ENCODE results near the gene ESYT2.
"Not testable (repeated sequence)": the region's sequence is repeated elsewhere in the genome, so short reads cannot be mapped to it uniquely, and the experiment has no call there.

ESYT2 gene

GRCh38 chr7:158720112-158720511 is 109.2 kb downstream of the ESYT2 start:
- no peak for DNase-seq

DNA sequence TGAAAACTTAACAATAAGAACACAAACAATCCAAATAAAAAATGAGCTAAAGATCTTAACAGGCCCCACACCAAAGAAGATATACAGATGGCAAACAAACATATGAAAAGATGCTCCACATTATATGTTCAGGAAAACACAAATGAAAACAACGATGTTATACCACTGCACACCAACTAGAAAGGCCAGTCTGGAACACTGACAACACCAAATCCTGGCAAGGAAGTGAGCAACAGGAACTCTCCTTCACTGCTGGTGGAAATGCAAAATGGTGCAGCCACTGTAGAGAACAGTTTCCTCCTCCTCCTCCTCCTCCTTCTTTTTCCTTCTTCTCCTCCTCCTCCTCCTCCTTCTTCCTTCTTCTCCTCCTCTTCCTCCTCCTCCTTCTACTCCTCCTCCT is 112.5 kb downstream of the ESYT2 start:
- DNase-seq: no peak

DNA sequence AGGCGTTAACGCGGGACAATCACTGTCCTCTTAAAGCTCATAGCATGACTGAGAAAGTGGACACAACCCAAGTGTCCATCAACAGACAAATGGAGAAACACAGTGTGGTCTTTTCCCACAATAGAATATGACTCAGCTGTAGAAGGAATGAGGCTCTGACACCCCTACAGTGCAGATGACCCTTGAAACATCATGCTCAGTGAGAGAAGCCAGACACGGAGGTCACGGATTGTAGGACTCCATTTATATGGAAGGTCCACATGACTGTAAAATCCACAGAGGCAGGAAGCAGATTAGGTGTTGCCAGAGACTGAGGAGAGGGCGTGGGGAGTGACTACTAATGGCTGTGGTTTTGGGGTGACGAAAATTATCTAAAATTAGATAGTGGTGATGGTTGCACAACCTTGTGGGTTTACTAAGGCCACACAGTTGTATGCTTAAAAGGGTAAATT is 118.6 kb downstream of the ESYT2 start:
- peak; percentile 34 for DNase-seq

- no peak for DNase-seq
Observed at GRCh38 chr7:158707610-158708009, 121.7 kb downstream of the ESYT2 start.

DNA sequence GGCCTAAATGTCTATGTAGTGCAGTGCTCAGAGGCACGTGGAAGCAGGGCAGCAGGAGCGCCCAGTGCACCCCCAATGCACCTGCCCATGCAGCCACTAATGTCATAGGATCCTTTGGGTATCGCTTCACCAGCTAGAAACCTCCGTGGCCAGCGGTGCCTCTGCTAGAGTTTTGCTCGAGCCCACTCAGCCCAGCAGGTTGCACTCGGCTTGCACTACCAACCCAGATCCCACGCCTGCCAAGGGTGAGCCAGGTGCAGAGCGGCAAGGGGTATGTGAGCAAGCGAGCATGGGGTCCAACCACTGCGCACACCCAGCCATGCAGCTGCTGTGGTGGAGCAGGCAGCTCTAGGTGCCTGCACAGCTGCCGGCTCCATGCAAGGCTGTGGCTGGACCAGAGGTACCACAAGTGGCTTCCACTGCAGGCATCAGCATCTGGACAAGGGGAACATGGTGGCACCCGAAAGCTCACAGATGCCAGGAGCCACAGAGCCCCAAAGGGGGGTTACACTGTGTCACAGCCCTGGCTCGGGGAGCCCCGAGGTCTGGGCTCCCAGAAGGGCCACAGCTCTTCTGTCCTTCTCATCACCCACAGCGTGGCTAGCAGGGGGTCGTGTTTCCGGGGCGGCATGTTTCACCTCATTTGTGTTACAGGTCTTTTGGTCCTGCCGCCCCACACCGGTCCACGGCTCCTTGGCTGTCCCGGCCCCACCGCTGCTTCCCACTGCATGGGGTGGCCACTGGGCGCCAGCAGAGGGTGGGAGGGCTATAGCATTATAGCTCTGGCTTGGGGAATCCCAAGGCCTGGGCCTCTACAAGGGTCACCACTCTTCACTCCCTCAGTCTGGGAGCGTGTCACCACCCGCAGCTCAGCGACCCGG is 122.4 kb downstream of the ESYT2 start:
- no peak for DNase-seq

DNA sequence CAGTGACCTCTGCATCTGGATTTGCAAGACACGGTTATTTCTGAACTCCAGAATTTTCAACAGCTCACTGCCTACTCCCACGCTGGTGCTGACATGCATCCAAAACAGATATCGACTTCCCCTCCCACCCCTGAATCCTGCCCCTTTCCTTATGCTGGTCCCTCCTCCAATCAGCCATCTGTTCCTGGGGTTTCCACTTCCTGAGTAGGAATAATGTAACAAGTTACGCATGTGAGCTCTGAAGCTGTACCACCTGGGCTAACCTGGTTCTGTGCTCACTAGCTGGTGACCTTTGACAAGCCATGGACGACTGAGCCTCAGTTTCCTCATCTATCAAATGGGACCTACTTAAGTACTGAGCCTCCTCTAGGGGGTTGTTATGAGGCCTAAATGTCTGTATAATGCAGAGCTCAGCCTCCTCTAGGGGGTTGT is 123.0 kb downstream of the ESYT2 start:
- no peak for DNase-seq

GRCh38 chr7:158705234-158705850 is 124.0 kb downstream of the ESYT2 start:
- DNase-seq: no peak

DNA sequence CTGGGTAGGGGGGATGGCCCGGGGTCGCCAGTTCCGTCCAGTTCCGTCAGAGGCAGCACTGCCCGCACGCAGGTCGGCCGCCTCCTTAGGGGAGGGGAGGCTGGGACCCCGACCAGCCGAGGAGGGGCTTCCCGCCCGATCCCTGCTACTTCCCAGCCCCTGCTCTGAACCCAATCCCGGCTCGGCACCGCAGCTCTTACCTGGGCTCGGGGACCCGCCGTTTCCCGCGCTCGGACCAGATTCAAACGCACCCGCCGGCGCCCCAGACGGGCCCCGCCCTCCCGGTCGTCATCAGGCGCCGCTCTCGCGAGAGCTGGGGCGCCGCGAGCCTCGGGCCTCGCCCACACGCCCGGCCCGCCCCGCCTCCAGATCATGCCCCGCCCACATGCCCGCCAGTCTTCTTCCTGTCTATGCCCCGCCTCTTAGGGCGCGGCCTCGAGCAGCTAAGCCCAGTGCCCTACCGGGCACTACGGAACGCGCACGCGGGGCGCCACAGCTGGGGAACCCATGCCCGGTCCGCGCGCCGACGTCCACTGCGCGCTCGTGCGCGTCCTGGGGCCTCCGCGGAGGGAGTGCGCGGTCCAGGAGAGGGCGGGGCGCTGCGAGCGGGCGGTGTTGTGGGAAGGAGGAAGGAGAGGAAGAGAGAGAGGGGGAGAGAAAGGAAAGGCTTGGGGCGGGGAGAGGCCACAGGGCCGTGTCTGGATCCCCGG is 124.6 kb downstream of the ESYT2 start, which contains the start of gene NCAPG2:
Gene NCAPG2 (minus strand): TSS at position 281 of the 710 bp plus-strand sequence. CDS start 2,905 bp downstream, outside the sequence.
- peak; percentile 98 for DNase-seq

GRCh38 chr7:158703679-158704523 is 125.4 kb downstream of the ESYT2 start:
- not testable (repeated sequence) for DNase-seq

- no peak for DNase-seq
Observed at GRCh38 chr7:158702944-158703343, 126.4 kb downstream of the ESYT2 start.

- DNase-seq: no peak
Observed at GRCh38 chr7:158702196-158702595, 127.1 kb downstream of the ESYT2 start.

GRCh38 chr7:158700008-158700407 is 129.3 kb downstream of the ESYT2 start:
- no peak for DNase-seq

DNA sequence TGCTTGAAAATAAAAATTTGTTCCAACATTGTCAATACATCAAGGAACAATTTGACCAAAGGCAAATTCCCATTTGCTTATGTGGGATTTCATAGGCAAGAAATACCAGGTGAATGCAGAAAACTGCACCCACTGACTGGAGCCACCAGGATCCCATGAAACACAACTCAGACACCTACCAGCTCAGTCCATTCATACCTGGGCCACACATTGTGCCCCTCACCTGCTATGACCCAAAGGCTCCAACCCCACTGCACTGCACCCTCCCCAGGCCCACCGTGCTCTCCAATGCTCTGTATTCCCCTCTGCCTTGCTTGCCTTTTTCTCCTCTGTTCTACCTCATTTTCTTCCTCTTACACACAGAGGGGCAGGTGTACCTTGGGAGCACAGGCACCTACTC is 130.0 kb downstream of the ESYT2 start:
- no peak for DNase-seq

DNA sequence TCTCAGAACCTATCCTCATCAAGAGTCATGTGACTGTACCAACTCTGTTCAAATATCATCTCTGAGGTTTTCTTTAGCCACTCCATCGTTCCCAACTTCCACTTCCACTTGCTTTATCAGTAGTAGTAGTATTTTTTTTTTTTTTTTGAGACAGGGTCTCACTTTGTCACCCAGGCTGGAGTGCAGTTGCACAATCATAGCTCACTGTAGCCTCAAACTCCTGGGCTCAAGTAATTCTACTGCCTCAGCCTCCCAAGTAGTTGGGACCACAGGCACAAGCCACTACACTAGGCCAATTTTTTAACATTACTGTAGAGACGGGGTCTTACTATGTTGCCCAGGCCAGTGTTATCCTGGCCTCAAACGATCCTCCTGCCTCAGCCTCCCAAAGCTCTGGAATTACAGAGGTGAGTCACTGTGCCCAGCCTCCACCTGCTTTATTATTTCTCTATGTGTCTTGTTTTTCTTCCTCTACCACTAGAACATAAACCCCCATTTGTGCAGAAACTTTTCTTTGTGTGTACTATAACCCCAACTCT is 130.6 kb downstream of the ESYT2 start:
- no peak for DNase-seq

- not testable (repeated sequence) for DNase-seq
Observed at GRCh38 chr7:158697597-158697996, 131.7 kb downstream of the ESYT2 start.

GRCh38 chr7:158695726-158696452 is 133.4 kb downstream of the ESYT2 start:
- DNase-seq: peak; percentile 78

DNA sequence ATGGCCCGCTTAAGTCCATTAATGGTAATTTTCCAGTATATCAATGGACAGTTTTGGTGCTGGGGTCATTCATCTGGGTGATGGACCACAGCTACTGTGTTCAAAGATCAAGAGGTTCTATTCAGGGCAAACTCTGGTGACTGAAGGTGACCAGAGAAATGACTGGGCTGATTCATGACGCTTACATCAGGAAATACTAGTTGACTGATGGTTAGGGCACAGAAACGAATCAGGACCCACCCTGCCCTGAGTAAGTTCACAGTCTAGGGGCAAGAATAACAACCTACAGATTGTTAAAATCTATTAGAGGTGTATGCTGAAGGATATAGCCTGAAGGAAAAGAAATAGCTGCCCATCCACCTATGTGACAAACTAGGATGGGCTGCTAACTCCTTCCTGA is 134.3 kb downstream of the ESYT2 start:
- DNase-seq: no peak

DNA sequence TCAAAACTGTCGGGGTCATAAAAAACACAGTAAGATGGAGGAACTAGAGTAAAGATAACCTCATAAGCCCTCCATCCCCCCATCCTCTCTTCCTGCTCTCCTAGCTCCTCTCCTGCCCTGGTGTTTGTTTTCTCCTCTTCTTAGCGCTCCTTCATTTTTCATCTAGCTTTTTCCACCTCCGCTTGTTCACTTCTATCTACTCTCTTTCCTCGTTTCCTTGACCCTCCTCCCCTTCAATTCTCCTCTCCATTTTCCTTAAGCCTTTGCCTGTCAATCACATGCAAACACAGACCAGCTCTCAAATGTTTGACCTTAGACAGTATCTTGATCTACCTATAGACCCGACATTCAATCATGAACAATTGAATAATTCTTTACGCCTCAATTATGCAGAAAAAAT is 134.7 kb downstream of the ESYT2 start:
- DNase-seq: no peak

- DNase-seq: no peak
Observed at GRCh38 chr7:158689488-158689887, 139.8 kb downstream of the ESYT2 start.

DNA sequence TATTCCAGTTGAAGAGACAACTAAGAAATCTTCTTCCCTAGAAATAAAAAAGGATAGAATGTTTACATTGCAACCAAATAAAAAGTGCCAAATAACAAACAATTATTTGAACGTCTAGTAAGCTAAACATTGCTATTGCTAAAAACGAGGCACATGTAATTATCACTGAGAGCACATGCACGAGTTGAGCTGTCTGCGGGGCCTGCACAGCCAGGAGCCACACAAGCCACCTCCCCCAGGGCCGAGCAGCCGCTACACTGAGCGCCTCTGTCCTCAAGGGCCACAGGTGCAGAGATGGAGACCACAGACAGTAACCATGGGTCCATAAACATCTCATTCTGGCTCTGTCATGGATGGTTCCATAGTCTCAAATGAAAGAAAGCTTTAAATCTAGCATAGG is 141.9 kb downstream of the ESYT2 start:
- no peak for DNase-seq

DNA sequence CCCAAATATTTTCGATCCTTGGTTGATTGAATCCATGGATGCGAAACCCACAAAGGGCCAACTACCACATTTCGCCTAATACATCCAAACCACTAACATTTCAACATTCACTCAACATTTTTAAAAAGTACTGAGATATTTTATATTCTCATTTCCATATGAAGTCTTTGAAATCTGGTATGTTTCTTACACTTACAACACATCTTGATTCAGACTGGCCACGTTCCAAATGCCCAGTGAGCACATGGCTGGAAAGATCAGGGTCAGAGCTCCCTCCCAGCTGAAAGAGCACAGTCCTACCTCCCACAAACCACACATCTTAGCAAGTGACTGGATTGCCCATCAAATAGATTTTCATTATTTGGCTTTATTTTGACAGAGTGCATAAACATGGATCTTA is 143.6 kb downstream of the ESYT2 start:
- peak; percentile 33 for DNase-seq
